NCI-H524 (cell line): Measurements from ENCODE around the gene CCSER1.

ENCODE experiments used
- DNase-seq, 2 experiments: peaks; one replicate each; lab custom pipeline; 2025; lab: John Stamatoyannopoulos, UW

CCSER1 gene

GRCh38 chr4:90189946-90190345, 62.8 kb downstream of the CCSER1 start:
- DNase-seq, result no peak

GRCh38 chr4:90190525-90190924, 63.3 kb downstream of the CCSER1 start:
- peak; percentile 14 to 57 for DNase-seq

- no peak for DNase-seq
Observed at GRCh38 chr4:90198086-90198847, 71.1 kb downstream of the CCSER1 start.

GRCh38 chr4:90207887-90208454, 80.8 kb downstream of the CCSER1 start:
- no peak for DNase-seq

- DNase-seq, result no peak
Observed at GRCh38 chr4:90209922-90210321, 82.7 kb downstream of the CCSER1 start.

- no peak for DNase-seq
Observed at GRCh38 chr4:90211174-90211573, 84.0 kb downstream of the CCSER1 start.

GRCh38 chr4:90215286-90215685, 88.1 kb downstream of the CCSER1 start:
- no peak for DNase-seq

GRCh38 chr4:90219822-90220221, 92.6 kb downstream of the CCSER1 start:
- no peak for DNase-seq

- peak in 1 of 2 experiments; percentile 3 for DNase-seq
Observed at GRCh38 chr4:90220459-90220858, 93.3 kb downstream of the CCSER1 start.

- DNase-seq, result no peak
Observed at GRCh38 chr4:90226734-90227133, 99.5 kb downstream of the CCSER1 start.

- no peak for DNase-seq
Observed at GRCh38 chr4:90227177-90227576, 100.0 kb downstream of the CCSER1 start.

GRCh38 chr4:90234916-90235547, 107.8 kb downstream of the CCSER1 start:
- DNase-seq, result no peak

- DNase-seq, result no peak
Observed at GRCh38 chr4:90237751-90238530, 110.7 kb downstream of the CCSER1 start.

GRCh38 chr4:90240333-90240732, 113.1 kb downstream of the CCSER1 start:
- DNase-seq, result no peak

GRCh38 chr4:90241008-90241407, 113.8 kb downstream of the CCSER1 start:
- no peak for DNase-seq

- no peak for DNase-seq
Observed at GRCh38 chr4:90245837-90246236, 118.6 kb downstream of the CCSER1 start.

- no peak for DNase-seq
Observed at GRCh38 chr4:90246816-90247215, 119.6 kb downstream of the CCSER1 start.

- no peak for DNase-seq
Observed at GRCh38 chr4:90254357-90254756, 127.2 kb downstream of the CCSER1 start.

GRCh38 chr4:90274175-90274574, 147.0 kb downstream of the CCSER1 start:
- no peak for DNase-seq

GRCh38 chr4:90280954-90281353, 153.8 kb downstream of the CCSER1 start:
- DNase-seq, result no peak

GRCh38 chr4:90281541-90282355, 154.6 kb downstream of the CCSER1 start:
- DNase-seq, result no peak

- DNase-seq, result no peak
Observed at GRCh38 chr4:90290345-90290744, 163.2 kb downstream of the CCSER1 start.
